ENCODE results near the gene RPL31. TPM values are rescaled to one million over a fixed set of nuclear protein-coding genes. Genes with fewer than 3 reads are reported as not detected.

RPL31 gene
- total RNA-seq, 2 experiments from 2014 or later, result 1,667 to 1,859 TPM

GRCh38 chr2:100975521-100975785 lies 26.6 kb upstream of the RPL31 start:
- Mint-ChIP-seq H3K27me3 (no peaks in the 10 kb centered on the region), H3K4me1 (ENCODE audit: low read depth) (no peaks in the 10 kb centered on the region), H3K9me3 (no peaks in the 10 kb centered on the region), H3K27ac (no peak overlapping the region), H3K4me3 (no peak overlapping the region), H3K36me3 (ENCODE audit: low read depth) (peaks cover 2% of the 10 kb centered on the region)
- no peak for ATAC-seq
- no peak for DNase-seq
- intact Hi-C loops (cut with micrococcal nuclease), result no loop called here
- ChIA-PET POLR2A (no interaction called here), CTCF (no interaction called here)
- TF ChIP-seq CTCF (IDR thresholded peaks at IDR 0.05), result no peak

GRCh38 chr2:100976061-100976460 lies 26.0 kb upstream of the RPL31 start:
- ChIA-PET CTCF (interaction anchor here (1.5 kb wide), 1 partner anchor 247 kb away, joined by 4 read pairs; no protein-coding TSS in a partner anchor), POLR2A (no interaction called here)
- Mint-ChIP-seq H3K9me3 (no peaks in the 10 kb centered on the region), H3K27me3 (no peaks in the 10 kb centered on the region), H3K36me3 (ENCODE audit: low read depth) (peaks cover 2% of the 10 kb centered on the region), H3K4me3 (no peak overlapping the region), H3K4me1 (ENCODE audit: low read depth) (no peaks in the 10 kb centered on the region), H3K27ac (no peak overlapping the region)
- no peak for TF ChIP-seq CTCF (IDR thresholded peaks at IDR 0.05)
- DNase-seq (no peak), ATAC-seq (no peak)
- intact Hi-C loops (cut with micrococcal nuclease), result no loop called here

GRCh38 chr2:100976645-100977391 lies 25.3 kb upstream of the RPL31 start:
- CTCF ChIA-PET, result interaction anchor here (1.5 kb wide), 1 partner anchor 247 kb away, joined by 4 read pairs; no protein-coding TSS in a partner anchor
- no peaks in the 10 kb centered on the region for H3K36me3 Mint-ChIP-seq (ENCODE audit: low read depth)
- DNase-seq, result no peak
- no peak for ATAC-seq
- TF ChIP-seq CTCF (IDR thresholded peaks at IDR 0.05), result no peak
- no peaks in the 10 kb centered on the region for H3K27me3 Mint-ChIP-seq
- no peak overlapping the region for H3K27ac Mint-ChIP-seq
- POLR2A ChIA-PET, result no interaction called here
- intact Hi-C loops (cut with micrococcal nuclease), result no loop called here
- no peaks in the 10 kb centered on the region for H3K4me1 Mint-ChIP-seq (ENCODE audit: low read depth)
- no peaks in the 10 kb centered on the region for H3K9me3 Mint-ChIP-seq
- H3K4me3 Mint-ChIP-seq, result no peak overlapping the region

GRCh38 chr2:100977511-100977910 lies 24.6 kb upstream of the RPL31 start:
- Mint-ChIP-seq H3K9me3 (no peaks in the 10 kb centered on the region), H3K36me3 (ENCODE audit: low read depth) (no peaks in the 10 kb centered on the region), H3K27ac (no peak overlapping the region), H3K4me1 (ENCODE audit: low read depth) (no peaks in the 10 kb centered on the region), H3K4me3 (no peak overlapping the region), H3K27me3 (no peaks in the 10 kb centered on the region)
- ATAC-seq (no peak), DNase-seq (no peak)
- no peak for TF ChIP-seq CTCF (IDR thresholded peaks at IDR 0.05)
- ChIA-PET POLR2A (no interaction called here), CTCF (no interaction called here)
- intact Hi-C loops (cut with micrococcal nuclease), result no loop called here

GRCh38 chr2:100978582-100979191 lies 23.4 kb upstream of the RPL31 start:
- ATAC-seq, result no peak
- H3K9me3 Mint-ChIP-seq, result no peaks in the 10 kb centered on the region

More at GRCh38 chr2:100978582-100979191, 23.4 kb upstream of the RPL31 start:
- Mint-ChIP-seq H3K27me3 (no peaks in the 10 kb centered on the region), H3K4me1 (ENCODE audit: low read depth) (no peaks in the 10 kb centered on the region), H3K4me3 (no peak overlapping the region), H3K27ac (no peak overlapping the region), H3K36me3 (ENCODE audit: low read depth) (no peaks in the 10 kb centered on the region)
- no peak for TF ChIP-seq CTCF (IDR thresholded peaks at IDR 0.05)
- no peak for DNase-seq
- intact Hi-C loops (cut with micrococcal nuclease), result no loop called here
- CTCF ChIA-PET, result interaction anchor here (1.7 kb wide), 1 partner anchor 373 kb away, joined by 4 read pairs; no protein-coding TSS in a partner anchor
- POLR2A ChIA-PET, result no interaction called here
